NCI-H1436 treated with DMSO at 0.1 percent for 48 hours (cell line): Measurements from ENCODE around the gene ABCB1.

Source experiments
- DNase-seq: peaks from one replicate; lab custom pipeline; 2025; lab: John Stamatoyannopoulos, UW

ABCB1 gene

GRCh38 chr7:87600130-87601124, at the start of gene ABCB1:
ABCB1 (minus strand) TSS chr7:87600884; CDS start chr7:87600184, 700 bp downstream.
- DNase-seq, result no peak

- no peak for DNase-seq
Observed at GRCh38 chr7:87648316-87648715, 47.6 kb upstream of the ABCB1 start.

GRCh38 chr7:87645446-87645845, 44.8 kb upstream of the ABCB1 start:
- DNase-seq, result no peak

- DNase-seq, result no peak
Observed at GRCh38 chr7:87635921-87636320, 35.2 kb upstream of the ABCB1 start.

GRCh38 chr7:87628780-87629569, 28.3 kb upstream of the ABCB1 start:
- DNase-seq, result no peak

- no peak for DNase-seq
Observed at GRCh38 chr7:87627634-87627994, 26.9 kb upstream of the ABCB1 start.

GRCh38 chr7:87625101-87625500, 24.4 kb upstream of the ABCB1 start:
- no peak for DNase-seq

- DNase-seq, result no peak
Observed at GRCh38 chr7:87624628-87625027, 23.9 kb upstream of the ABCB1 start.

GRCh38 chr7:87615197-87615596, 14.5 kb upstream of the ABCB1 start:
- DNase-seq, result no peak

GRCh38 chr7:87609916-87610315, 9.2 kb upstream of the ABCB1 start:
- no peak for DNase-seq

GRCh38 chr7:87608431-87608830, 7.7 kb upstream of the ABCB1 start:
- no peak for DNase-seq

- no peak for DNase-seq
Observed at GRCh38 chr7:87604264-87604663, 3.6 kb upstream of the ABCB1 start.

GRCh38 chr7:87599336-87599735, 1.3 kb downstream of the ABCB1 start:
- no peak for DNase-seq

GRCh38 chr7:87598234-87599009, 2.3 kb downstream of the ABCB1 start:
- DNase-seq, result no peak

- no peak for DNase-seq
Observed at GRCh38 chr7:87596696-87597095, 4.0 kb downstream of the ABCB1 start.

GRCh38 chr7:87596136-87596535, 4.5 kb downstream of the ABCB1 start:
- DNase-seq, result no peak

GRCh38 chr7:87592300-87592699, 8.4 kb downstream of the ABCB1 start:
- no peak for DNase-seq

GRCh38 chr7:87591211-87591610, 9.5 kb downstream of the ABCB1 start:
- no peak for DNase-seq

GRCh38 chr7:87590578-87590977, 10.1 kb downstream of the ABCB1 start:
- DNase-seq, result no peak

GRCh38 chr7:87589631-87590030, 11.1 kb downstream of the ABCB1 start:
- no peak for DNase-seq

- no peak for DNase-seq
Observed at GRCh38 chr7:87581723-87582122, 19.0 kb downstream of the ABCB1 start.

- no peak for DNase-seq
Observed at GRCh38 chr7:87580636-87581035, 20.0 kb downstream of the ABCB1 start.
